ENCODE measurements around the gene CCDC175. TPM values are rescaled to one million over a fixed set of nuclear protein-coding genes. Genes with fewer than 3 reads are reported as not detected.

The CCDC175 gene
- total RNA-seq, 1 experiment from 2014 or later, result not detected

GRCh38 chr14:59600211-59600945 is 23.8 kb upstream of the CCDC175 start:
- H3K4me2 ChIP-seq (ENCODE audit: low read length), result no peak overlapping the region
- POLR2A ChIA-PET, result no interaction called here
- BruUV-seq (replicated peaks), result no TSS peak

More at GRCh38 chr14:59600211-59600945, 23.8 kb upstream of the CCDC175 start:
- ChIA-PET CTCF (no interaction called here), RAD21 (ENCODE audit: low non-redundant PET in 1 of 2, low total read pairs in 2 of 2, uncharacterized antibody in 2 of 2, unreplicated experiment in 2 of 2) (no interaction called here)
- no peak overlapping the region for H3K27ac ChIP-seq (ENCODE audit: low read depth, low read length)
- no peaks in the 10 kb centered on the region for H4K20me1 ChIP-seq (ENCODE audit: insufficient read depth)
- TF ChIP-seq CEBPB (IDR thresholded peaks at IDR 0.05; ENCODE audit: low read depth) (no peak), EGR1 (IDR thresholded peaks at IDR 0.05; ENCODE audit: low read depth) (no peak), TCF7L2 (IDR thresholded peaks at IDR 0.05; ENCODE audit: borderline replicate concordance, extremely low read depth, insufficient read depth, insufficient read length) (no peak), EZH2phosphoT487 (IDR thresholded peaks at IDR 0.05; ENCODE audit: borderline replicate concordance) (no peak), REST (IDR thresholded peaks at IDR 0.05; ENCODE audit: low read depth) (no peak), SIN3A (IDR thresholded peaks at IDR 0.05; ENCODE audit: low read depth) (no peak), CBX3 (IDR thresholded peaks at IDR 0.05; ENCODE audit: low read depth) (no peak)
- ATAC-seq (no peak), DNase-seq (ENCODE audit: low read depth, low spot score) (no peak)
- H3K27me3 ChIP-seq (ENCODE audit: insufficient read depth, low read length), result no peaks in the 10 kb centered on the region
- no peaks in the 10 kb centered on the region for H3K36me3 ChIP-seq (ENCODE audit: control insufficient read depth in 1 of 2, insufficient read depth in 2 of 2, low read length in 2 of 2)
- H3K4me1 ChIP-seq (ENCODE audit: control insufficient read depth in 1 of 2, insufficient read depth in 2 of 2, low read length in 2 of 2), result no peaks in the 10 kb centered on the region
- no peaks in the 10 kb centered on the region for H3K9me3 ChIP-seq (ENCODE audit: control insufficient read depth in 1 of 2, insufficient read depth in 1 of 2, low read depth in 1 of 2, low read length in 2 of 2)
- no peak overlapping the region for H2AFZ ChIP-seq (ENCODE audit: low read depth, low read length, poor library complexity, severe bottlenecking)
- H3K4me3 ChIP-seq (replicated peaks in 1 of 2; ENCODE audit: low read depth in 1 of 2, low read length in 2 of 2), result no peak overlapping the region
- no peaks in the 10 kb centered on the region for H3K9me2 ChIP-seq (ENCODE audit: insufficient read depth)
- H3K79me2 ChIP-seq (ENCODE audit: insufficient read depth, low read length), result no peaks in the 10 kb centered on the region
- no peak overlapping the region for H3K9ac ChIP-seq (ENCODE audit: low read length)
- intact Hi-C loops (cut with micrococcal nuclease), result no loop called here

All from HCT116 (cell line).